HG03159 (cell line): ENCODE measurements around the gene RAB8B.

Source experiments
- ATAC-seq: cut with Tn5 transposase; IDR thresholded peaks from one replicate; pipeline ENCODE4 v1.9.1; 2021; ENCODE audit warnings: mild to moderate bottlenecking, moderate library complexity; ENCODE audit not compliant: unreplicated experiment

The RAB8B gene

DNA sequence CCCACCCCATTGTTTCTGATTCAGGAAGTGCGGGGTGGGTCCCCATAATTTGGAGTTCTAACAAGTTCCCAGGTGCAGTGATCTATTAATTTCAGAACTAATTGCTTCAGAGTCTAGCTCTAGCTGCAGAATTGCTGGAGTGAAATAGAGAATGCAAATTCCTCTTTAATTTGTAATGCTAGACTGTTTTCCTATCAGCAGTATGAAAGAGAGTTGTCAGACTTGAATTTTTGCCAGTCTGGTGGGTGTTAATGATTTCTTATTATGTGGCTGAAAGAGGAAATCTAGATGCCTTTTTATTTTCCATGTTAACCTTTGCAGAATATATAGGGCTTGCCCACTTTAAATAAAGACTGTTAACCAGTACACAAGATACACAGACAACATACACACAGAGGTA lies 111.7 kb downstream of the RAB8B start:
- ATAC-seq, result no peak

DNA sequence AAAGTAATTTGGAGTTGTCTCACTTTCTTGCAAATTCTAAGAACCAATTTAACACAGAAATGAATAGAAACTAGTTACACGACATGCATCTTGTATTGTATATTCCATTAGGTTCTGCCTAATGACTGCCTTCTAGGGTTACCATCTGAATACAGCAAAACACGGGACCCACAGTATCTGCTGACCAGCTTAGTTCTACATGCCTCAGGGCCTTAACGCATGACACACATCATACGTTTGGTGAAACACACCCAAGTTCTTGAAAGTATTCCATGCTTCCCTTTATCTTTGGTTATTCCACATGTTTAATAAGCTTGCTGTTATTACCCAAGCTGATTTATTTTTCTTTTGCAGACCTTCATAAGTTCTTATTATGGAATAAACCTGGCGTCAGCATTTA lies 115.9 kb downstream of the RAB8B start:
- ATAC-seq, result no peak

DNA sequence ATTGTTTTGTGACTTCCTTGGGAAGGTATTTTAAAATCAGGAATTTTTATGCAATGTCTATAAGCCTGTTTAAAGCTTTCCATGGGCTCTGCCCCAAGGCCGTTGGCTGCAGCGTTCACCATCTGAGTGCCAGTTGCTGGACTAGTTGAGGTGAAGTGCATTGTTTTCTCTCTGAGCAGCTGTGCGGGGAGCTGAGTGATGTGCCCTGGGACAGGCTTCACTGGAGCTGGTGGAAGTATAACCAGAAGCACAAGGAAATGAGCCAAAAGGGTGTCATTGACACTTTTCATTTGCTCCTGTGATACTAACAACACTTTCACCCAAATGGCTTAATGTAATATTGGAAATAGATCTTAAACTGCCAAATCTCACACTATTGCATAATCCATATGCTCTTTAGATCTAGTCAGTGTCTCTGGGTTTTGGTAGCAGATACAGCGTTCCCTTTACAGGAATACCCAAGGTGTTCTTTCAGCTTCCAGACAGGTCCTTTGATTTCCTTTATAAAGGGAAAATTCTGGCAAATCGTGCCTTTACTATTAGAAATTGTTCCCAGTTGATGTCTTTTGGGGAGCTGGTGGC lies 117.2 kb downstream of the RAB8B start:
- no peak for ATAC-seq

DNA sequence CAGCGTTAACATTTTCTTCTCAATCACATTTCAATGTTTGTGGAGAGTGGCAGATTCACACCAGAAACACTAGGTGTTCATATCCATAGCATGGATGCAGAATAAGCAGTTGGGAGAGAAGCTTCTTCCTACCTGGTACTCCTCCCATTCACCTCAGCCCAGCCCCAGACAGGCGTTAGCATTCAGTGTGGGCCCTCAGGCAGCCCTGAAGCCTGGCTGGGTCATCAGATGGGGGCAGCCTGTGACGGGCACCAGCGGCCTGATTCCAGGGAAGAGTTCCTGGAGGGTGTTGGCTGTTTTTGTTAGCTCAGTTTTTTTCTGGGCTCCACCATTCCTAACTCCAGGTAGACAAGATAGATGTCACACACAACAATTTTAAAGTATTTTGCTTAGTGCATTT lies 119.1 kb downstream of the RAB8B start:
- ATAC-seq, result no peak

DNA sequence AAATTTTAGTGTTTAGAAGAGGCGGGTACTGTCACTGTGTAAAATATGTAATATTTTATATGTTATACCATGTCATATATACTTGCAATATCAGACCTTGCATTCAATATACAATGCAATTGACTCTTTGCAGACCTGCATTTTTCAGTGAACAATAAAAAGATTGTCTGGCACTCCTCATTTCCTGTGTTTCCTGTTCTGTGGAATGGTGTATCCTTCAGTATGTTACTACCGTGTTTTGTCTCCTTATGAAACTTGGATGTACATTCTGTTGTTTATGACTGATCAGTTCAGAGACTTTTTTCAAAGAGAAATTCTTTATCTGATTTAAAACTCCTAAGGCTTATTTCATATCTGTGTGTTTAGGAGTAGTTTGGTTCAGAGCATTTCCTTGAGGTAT lies 119.5 kb downstream of the RAB8B start:
- ATAC-seq, result no peak

DNA sequence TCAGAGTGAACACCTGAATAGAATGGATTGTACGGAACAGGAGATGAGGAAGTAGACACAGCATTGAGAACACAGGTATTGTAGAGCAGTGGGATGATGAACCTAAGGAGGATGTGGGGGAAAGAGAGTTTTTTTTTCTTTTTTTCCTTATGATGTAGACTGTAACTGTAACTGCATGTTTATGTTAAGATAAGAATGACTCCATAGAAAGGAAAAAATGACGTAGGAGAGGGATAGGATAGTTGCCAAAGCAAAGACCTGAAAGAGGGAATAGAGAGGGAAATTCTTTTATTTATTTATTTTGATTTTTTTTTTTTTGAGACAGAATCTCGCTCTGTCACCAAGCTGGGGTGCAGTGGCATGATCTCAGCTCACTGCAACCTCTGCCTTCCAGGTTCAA lies 121.2 kb downstream of the RAB8B start:
- ATAC-seq, result no peak

DNA sequence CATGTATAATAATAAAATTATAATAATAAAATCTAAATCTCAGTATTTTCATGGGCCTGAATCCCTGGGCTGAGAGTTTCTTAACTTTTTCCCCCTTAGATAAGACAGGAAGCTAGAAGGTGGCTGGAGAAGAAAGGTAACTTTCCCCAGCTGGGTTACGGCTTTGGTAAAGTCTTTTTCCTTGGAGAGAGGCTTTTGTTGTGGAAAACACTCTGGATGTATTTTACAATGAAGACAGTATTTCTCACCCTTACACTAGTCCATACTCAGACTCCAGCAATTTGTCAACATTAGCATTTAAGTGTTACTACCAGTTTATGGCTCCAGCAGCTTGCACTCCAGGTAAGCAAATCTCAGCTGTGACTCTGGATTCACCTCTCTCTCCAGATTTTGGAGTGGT lies 122.9 kb downstream of the RAB8B start:
- no peak for ATAC-seq

DNA sequence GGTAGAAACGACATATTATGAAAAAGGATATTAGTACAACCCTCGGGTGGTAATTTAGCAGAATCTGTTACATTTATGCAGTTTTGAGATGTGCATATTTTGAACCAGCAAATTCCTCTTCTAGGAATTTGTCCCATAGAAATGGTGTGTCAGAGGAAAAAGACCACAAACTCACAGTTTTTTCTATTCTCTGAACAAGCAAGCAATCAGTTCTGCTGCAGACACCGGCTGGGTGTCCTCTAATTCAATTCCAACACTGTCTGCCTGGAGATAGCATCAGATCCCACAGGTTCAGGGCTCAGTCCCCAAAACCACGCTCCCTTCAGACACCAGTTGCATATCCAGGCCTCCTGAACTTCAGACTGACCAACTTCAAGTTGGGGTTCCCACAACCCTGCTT lies 124.4 kb downstream of the RAB8B start:
- ATAC-seq, result no peak

DNA sequence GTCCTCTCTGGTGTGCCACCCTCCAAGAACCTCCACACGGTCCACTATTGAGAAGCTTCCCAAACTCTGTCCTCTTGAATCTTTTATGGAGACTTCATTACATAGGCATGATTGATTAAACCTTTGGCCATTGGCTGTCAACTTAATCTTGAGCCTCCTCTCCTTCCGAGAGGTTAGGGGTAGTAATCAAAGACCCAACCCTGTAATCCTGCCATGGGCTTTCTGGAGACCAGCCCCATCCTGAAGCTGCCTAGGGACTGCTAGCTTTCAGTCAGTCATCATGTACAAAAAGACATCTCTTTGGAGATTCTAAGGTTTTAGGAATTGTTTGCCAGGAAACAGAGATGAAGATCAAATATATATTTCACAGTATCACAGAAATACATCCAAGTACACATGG lies 125.0 kb downstream of the RAB8B start:
- no peak for ATAC-seq
